Hematopoietic multipotent progenitor cell treated with erythropoietin and hydrocortisone succinate and interleukin-3 and kit ligand, for 15 days (in vitro differentiated cells): ENCODE results near the gene MAGEL2.
"Not testable (repeated sequence)": the region's sequence is repeated elsewhere in the genome, so short reads cannot be mapped to it uniquely, and the experiment has no call there.

Experiments used
- DNase-seq: peaks from one replicate; pipeline ENCODE4 v3.0.0-alpha.2; 2015; ENCODE audit warnings: low spot score

The MAGEL2 gene

DNA sequence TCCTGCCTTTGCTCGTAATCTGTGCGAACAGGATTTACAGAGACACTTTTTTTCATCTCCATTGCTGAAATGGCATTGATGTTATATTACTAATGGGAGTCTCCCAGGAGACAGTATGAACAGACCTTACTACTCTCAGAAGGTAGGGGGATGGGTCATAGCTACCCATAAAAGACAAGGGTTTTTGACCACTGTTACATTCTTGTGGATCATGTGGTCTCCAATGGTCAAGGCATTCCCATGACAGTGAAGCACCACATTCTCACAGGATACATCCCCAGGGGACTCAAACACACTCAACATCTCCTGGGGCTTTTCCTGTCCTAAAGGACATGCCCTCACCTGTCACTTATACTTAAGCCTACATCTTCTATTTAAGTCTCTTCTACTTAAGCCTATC is 41.4 kb downstream of the MAGEL2 start:
- DNase-seq: no peak

DNA sequence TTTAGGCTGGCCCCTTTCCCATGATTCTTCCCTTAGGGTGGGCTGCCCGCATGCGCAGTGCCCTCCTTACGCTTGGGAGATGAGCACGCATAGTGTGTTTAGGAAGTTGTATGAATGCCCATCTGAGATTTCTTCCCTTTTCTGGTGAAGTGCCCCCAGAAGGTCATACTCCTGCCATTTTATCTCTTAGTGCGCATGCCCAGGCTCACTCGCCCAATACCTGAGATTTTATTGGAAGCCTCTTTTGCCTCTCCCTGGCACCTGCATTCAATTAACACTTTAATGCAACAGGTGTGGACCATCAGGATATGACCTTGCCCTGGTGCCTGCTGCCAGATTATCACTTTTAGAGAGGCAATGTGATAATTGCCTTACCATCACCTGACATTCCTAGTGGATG is 45.5 kb downstream of the MAGEL2 start:
- no peak for DNase-seq

DNA sequence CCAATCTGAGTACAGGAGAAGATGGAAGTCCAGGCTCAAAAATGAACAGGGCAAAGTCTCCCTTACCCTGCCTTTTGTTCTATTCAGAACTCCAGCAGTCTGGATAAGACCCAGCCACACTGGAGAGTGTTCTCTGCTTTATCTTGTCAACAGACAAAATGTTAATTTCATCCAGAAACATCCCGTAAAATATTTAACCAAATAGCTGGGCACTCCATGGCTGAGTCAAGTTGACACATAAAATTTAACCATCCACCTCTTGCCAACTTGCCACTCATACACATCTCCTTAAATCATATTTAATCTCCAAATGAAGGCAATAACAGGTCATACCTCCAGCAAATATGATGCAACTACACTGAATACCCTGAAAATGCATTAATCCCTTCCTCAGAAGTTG is 48.6 kb downstream of the MAGEL2 start:
- DNase-seq: no peak

DNA sequence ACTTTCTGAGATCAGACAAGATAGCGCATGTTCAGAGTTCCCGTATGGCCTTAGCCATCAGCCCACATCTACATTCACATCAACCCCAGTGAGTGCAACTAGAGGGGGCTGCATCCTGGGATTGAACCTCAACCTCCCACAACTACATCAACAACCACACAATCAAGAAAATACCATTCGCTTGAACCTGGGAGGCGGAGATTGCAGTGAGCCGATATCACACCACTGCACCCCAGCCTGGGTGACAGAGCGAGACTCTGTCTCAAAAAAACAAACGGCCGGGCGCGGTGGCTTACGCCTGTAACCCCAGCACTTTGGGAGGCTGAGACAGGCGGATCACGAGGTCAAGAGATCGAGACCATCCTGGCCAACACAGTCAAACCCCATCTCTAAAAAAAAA is 50.4 kb downstream of the MAGEL2 start:
- not testable (repeated sequence) for DNase-seq

DNA sequence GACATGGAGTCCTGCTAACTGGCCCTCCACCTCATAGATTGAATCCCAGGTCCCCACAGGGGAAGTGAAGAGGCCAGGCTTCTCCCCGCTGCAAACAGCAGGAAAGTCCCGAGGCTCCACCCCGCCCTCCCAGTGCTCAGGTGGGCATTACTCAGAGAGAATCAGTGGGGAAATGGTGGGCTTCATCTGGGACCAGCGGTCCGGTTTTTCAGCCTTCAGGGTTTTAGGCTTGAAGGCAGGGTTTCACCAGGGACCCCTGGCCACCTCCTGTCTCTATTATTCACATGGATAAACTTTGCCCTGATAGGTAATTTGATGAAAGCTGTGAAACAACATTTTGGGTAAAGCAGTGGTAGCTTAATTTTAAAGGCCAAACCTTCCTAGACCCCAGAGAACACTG is 50.9 kb downstream of the MAGEL2 start:
- DNase-seq: no peak

DNA sequence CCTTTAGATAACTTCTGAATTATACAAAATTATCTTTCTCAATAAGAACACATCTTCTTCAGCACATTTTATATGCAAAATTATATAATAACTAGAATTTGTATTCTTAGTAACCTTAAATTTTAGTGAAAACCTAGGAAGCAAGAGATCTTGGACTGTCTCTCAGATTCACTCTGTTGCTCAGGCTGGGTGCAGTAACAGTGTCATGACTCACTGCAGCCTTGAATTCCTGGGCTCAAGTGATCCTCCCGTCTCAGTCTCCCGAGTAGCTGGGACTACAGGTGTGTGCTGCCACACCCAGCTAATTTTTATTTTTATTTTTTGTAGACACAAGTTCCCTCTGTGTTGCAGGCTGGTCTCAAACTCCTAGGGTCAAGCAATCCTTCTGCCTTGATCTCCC is 52.3 kb downstream of the MAGEL2 start:
- DNase-seq: no peak

DNA sequence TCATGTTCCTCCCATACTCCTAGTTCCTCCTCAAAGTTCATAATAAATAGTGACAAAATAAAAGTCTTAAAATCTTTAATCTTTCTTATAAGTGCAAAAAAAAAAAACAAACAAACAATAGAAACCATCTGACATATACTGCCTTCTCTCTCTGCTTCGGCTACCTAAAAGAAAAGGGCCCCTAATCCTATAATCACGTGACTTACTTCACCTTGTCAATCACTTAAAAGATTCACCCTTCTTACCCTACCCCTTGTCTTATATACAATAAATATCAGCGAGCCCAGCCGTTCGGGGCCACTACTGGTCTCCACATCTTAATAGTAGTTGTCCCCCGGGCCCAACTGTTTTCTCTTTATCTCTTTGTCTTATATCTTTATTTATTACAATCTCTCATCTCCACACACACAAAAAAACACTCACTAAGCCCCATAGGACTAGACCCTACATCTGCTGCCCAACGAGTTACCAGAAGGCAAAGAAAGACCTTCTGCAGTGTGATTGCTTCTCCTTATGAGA is 53.4 kb downstream of the MAGEL2 start:
- no peak for DNase-seq
